ENCODE results near the gene SLC26A11. TPM values are rescaled to one million over a fixed set of nuclear protein-coding genes. Genes with fewer than 3 reads are reported as not detected.

SLC26A11 gene
- total and polyA plus RNA-seq, 2 of the 13 experiments (the other 11 are each of a cell fraction or from before 2014, with no cell fraction given) = 8.7 to 13.2 TPM

- no peak for TF ChIP-seq CSRNP2 (CRISPR knock-in tag; conservative IDR thresholded peaks at IDR 0.05; ENCODE audit: low read depth)
- TF ChIP-seq ZNF160 (CRISPR knock-in tag; IDR thresholded peaks at IDR 0.05) = peak; percentile 90
- peak; percentile 78 for TF ChIP-seq GATAD1 (CRISPR knock-in tag; IDR thresholded peaks at IDR 0.05)
- TF ChIP-seq NFKB2 (CRISPR knock-in tag; IDR thresholded peaks at IDR 0.05; ENCODE audit: borderline replicate concordance) = peak; percentile 76
- peak; percentile 86 for TF ChIP-seq CHD2 (IDR thresholded peaks at IDR 0.05; ENCODE audit: low read depth, low read length)
- no peak for TF ChIP-seq MED8 (CRISPR knock-in tag; IDR thresholded peaks at IDR 0.05; ENCODE audit: insufficient replicate concordance)
- TF ChIP-seq ZNF883 (CRISPR knock-in tag; IDR thresholded peaks at IDR 0.05; ENCODE audit: not compliant biosample characterization) = peak; percentile 84
- no peak for TF ChIP-seq MAFG (CRISPR knock-in tag; IDR thresholded peaks at IDR 0.05)
- TF ChIP-seq ARID2 (CRISPR knock-in tag; IDR thresholded peaks at IDR 0.05; ENCODE audit: borderline replicate concordance) = peak; percentile 37; the same call in 1 of the 2 replicates
- TF ChIP-seq JARID2 (CRISPR knock-in tag; IDR thresholded peaks at IDR 0.05; ENCODE audit: insufficient replicate concordance) = peak; percentile 92
- no peak for TF ChIP-seq HOXA7 (CRISPR knock-in tag; IDR thresholded peaks at IDR 0.05)
- TF ChIP-seq REPIN1 (CRISPR knock-in tag; IDR thresholded peaks at IDR 0.05; ENCODE audit: borderline replicate concordance, low read depth) = peak; percentile 86; the same call in 1 of the 2 replicates
- peak; percentile 75; the same call in 1 of the 2 replicates for TF ChIP-seq ZNF598 (CRISPR knock-in tag; IDR thresholded peaks at IDR 0.05; ENCODE audit: borderline replicate concordance)
- TF ChIP-seq ZNF710 (CRISPR knock-in tag; IDR thresholded peaks at IDR 0.05; ENCODE audit: borderline replicate concordance) = peak; percentile 65; the same call in 1 of the 2 replicates
- TF ChIP-seq AKAP8 (CRISPR knock-in tag; IDR thresholded peaks at IDR 0.05) = peak; percentile 90
- TF ChIP-seq ZNF713 (CRISPR knock-in tag; IDR thresholded peaks at IDR 0.05) = no peak
- no peak; the same call in 1 of the 2 replicates for TF ChIP-seq ZNF629 (CRISPR knock-in tag; conservative IDR thresholded peaks at IDR 0.05)
- no peak; the same call in 1 of the 2 replicates for TF ChIP-seq JDP2 (CRISPR knock-in tag; IDR thresholded peaks at IDR 0.05; ENCODE audit: borderline replicate concordance)
- peak; percentile 84 for TF ChIP-seq ZNF501 (CRISPR knock-in tag; IDR thresholded peaks at IDR 0.05)
- TF ChIP-seq ZSCAN5A (CRISPR knock-in tag; IDR thresholded peaks at IDR 0.05; ENCODE audit: borderline replicate concordance) = peak; percentile 89; the same call in 1 of the 2 replicates
- no peak for TF ChIP-seq NR1H2 (CRISPR knock-in tag; IDR thresholded peaks at IDR 0.05; ENCODE audit: borderline replicate concordance, low read depth)
- peak; percentile 84; the same call in 1 of the 2 replicates for TF ChIP-seq HOXA5 (CRISPR knock-in tag; IDR thresholded peaks at IDR 0.05)
- TF ChIP-seq KDM1A (CRISPR knock-in tag; IDR thresholded peaks at IDR 0.05) = no peak
- TF ChIP-seq ATF2 (CRISPR knock-in tag; IDR thresholded peaks at IDR 0.05) = peak; percentile 89
Measured at GRCh38 chr17:80261159-80261894, 41.1 kb downstream of the SLC26A11 start (continued).

Data from HepG2 (cell line).